Thymus (tissue), 11 donors: ENCODE data around the gene DIPK1C. TPM values are rescaled to one million over a fixed set of nuclear protein-coding genes. Genes with fewer than 3 reads are reported as not detected.

Experiments used
- DNase-seq, 9 donors: peaks; one replicate each; pipeline ENCODE4 v3.0.0-alpha.2; 2013; ENCODE audit warnings: low spot score in 9 of 9, low read depth in 6 of 9, missing footprints in 1 of 9
- H3K27ac ChIP-seq, 2 donors: one replicate each; pipeline ENCODE4 v1.5.1; 2013; ENCODE audit warnings: control low read depth in 1 of 2, low read depth in 1 of 2, low read length in 1 of 2, mild to moderate bottlenecking in 1 of 2, moderate library complexity in 1 of 2
- H3K27me3 ChIP-seq, 2 donors: one replicate each; pipeline ENCODE4 v1.5.1; 2013; ENCODE audit warnings: low read length in 1 of 2; ENCODE audit not compliant: control insufficient read depth in 2 of 2, insufficient read depth in 1 of 2
- H3K36me3 ChIP-seq, 2 donors: one replicate each; pipeline ENCODE4 v1.5.1; 2013; ENCODE audit warnings: low read length in 1 of 2, mild to moderate bottlenecking in 1 of 2, moderate library complexity in 1 of 2; ENCODE audit not compliant: control insufficient read depth in 2 of 2, insufficient read depth in 2 of 2
- H3K4me1 ChIP-seq, 2 donors: one replicate each; pipeline ENCODE4 v1.5.1; 2013; ENCODE audit warnings: low read length in 2 of 2; ENCODE audit not compliant: control insufficient read depth in 2 of 2, insufficient read depth in 2 of 2
- H3K4me3 ChIP-seq, 2 donors: one replicate each; pipeline ENCODE4 v1.5.1; 2013; ENCODE audit warnings: low read length in 2 of 2, control low read depth in 1 of 2, mild to moderate bottlenecking in 1 of 2
- H3K9me3 ChIP-seq, 2 donors: one replicate each; pipeline ENCODE4 v1.5.1; 2013; ENCODE audit warnings: low read length in 1 of 2, mild to moderate bottlenecking in 1 of 2; ENCODE audit not compliant: control insufficient read depth in 2 of 2, insufficient read depth in 1 of 2
- WGBS: extraction: QIAGEN DNeasy Blood & Tissue Kit; methylation state at CpG from one replicate; pipeline ENCODE4 v1.1.7; 2013; 5-methylcytosine and 5-hydroxymethylcytosine counted together
- polyA plus RNA-seq: library from polyadenylated mRNA; stranded (reverse); fragments of 200-250 nt; gene quantifications from one replicate; pipeline ENCODE4 v1.2.3, GENCODE V29; 2013
- total RNA-seq: library from RNA; stranded (reverse); fragments of 120-200 nt; gene quantifications from one replicate; pipeline ENCODE4 v1.2.4, GENCODE V29; 2013
- donor health status: healthy.

The DIPK1C gene
- total and polyA plus RNA-seq, 2 donors = 0.42 to 26.4 TPM

DNA sequence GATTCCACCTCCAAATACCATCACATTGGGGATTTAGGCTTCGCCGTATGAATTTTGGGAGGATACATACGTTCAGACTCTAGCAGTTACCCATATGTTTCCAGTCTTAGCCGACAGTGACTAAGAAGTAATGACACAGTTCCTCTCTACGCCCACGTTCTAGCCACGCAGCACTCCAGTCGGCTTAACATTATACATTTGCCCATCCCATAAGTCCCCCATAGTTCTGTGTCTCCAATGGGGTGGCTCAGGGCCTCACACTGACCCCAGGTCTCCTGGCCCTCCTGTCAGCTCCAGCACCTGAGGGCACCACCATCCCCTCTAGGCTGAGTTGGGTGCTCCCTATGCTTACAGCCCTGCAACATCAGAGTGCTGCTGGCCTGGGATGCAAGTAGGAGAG lies 20.7 kb upstream of the DIPK1C start:
- H3K27me3 ChIP-seq = no peaks in the 10 kb centered on the region
- no peak overlapping the region for H3K27ac ChIP-seq
- H3K36me3 ChIP-seq = no peaks in the 10 kb centered on the region
- H3K4me1 ChIP-seq = no peaks in the 10 kb centered on the region
- no peak overlapping the region for H3K4me3 ChIP-seq
- DNase-seq = no peak
- 93% methylated on average over 8 of the region's 8 CpGs for WGBS
- H3K9me3 ChIP-seq = no peaks in the 10 kb centered on the region

- DNase-seq = peak in 1 of 9 donors; percentile 22
These were observed 19.0 kb upstream of the DIPK1C start for GRCh38 chr18:74476140-74476539.

DNA sequence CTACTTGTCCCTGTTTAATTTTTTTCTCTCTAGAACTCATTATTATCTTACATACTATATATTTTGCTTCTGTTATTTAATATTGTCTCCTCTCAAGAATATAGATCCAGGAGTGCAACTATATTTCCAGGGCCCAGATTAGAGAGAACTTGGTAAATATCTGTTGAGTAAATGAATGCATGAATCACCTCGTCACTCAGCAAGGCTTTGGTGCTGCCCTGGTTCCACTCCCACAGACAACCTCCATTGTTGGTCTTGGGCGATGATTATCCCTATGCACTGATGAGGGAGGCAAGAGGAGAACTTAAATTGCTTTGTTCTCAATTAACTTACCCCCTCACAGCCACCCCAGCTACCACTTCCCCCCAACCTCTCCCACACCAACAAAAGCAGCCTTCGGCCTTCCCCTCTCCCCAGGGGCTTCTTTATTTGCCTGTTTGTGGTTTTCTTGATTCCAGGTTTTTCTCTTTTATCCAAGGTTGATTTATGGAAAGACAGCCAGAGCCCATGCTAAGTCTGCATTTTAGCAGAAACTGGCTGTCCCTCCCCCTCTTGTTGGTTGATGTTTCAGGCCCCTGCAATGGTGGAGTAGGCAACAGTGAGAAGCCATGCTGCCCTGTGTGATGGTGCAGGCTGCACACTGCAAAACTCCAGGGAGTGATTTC lies 17.0 kb upstream of the DIPK1C start:
- Histone ChIP-seq H3K27ac (no peak overlapping the region), H3K36me3 (no peaks in the 10 kb centered on the region), H3K4me3 (no peak overlapping the region), H3K4me1 (no peaks in the 10 kb centered on the region), H3K9me3 (no peaks in the 10 kb centered on the region), H3K27me3 (no peaks in the 10 kb centered on the region)
- 94% methylated on average over 3 of the region's 3 CpGs for WGBS
- DNase-seq = no peak

More at GRCh38 chr18:74476140-74476539, 19.0 kb upstream of the DIPK1C start:
- Histone ChIP-seq H3K4me3 (no peak overlapping the region), H3K36me3 (no peaks in the 10 kb centered on the region), H3K27ac (no peak overlapping the region), H3K27me3 (no peaks in the 10 kb centered on the region), H3K9me3 (no peaks in the 10 kb centered on the region), H3K4me1 (no peaks in the 10 kb centered on the region)
- WGBS = 64% methylated on average over 6 of the region's 6 CpGs

- H3K4me1 ChIP-seq = no peaks in the 10 kb centered on the region
- no peak overlapping the region for H3K27ac ChIP-seq
- H3K36me3 ChIP-seq = no peaks in the 10 kb centered on the region
- no peaks in the 10 kb centered on the region for H3K27me3 ChIP-seq
- H3K9me3 ChIP-seq = no peaks in the 10 kb centered on the region
- no peak overlapping the region for H3K4me3 ChIP-seq
- WGBS = 93% methylated on average over 2 of the region's 2 CpGs
- no peak for DNase-seq
These were observed 15.2 kb upstream of the DIPK1C start for GRCh38 chr18:74472312-74472711.

DNA sequence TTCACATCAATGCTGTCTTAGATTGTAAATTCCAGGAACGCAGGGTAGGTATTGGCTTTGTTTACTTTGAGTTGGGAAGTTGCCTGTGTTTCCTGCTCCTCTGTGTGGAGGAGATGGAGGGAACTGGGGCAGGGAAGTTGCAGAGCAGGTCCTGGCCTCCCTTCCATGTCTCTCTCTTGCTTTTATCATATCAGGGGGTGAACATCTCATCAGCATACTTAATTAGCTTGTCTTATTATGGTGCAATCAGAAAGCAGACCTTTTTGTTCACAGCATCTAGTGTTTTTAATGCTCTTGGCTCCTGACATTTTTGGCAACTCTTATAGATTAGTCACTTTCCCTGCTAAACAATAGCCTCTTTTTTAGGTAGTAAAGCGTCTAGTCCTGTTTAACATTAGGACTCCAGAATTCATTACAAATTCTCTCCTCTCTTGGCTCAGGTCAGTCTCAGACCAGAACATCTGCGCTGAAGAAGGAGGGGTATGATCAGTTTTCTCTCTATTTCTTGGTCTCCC lies 11.5 kb upstream of the DIPK1C start:
- DNase-seq = no peak
- Histone ChIP-seq H3K27me3 (no peaks in the 10 kb centered on the region), H3K9me3 (no peaks in the 10 kb centered on the region), H3K4me1 (no peaks in the 10 kb centered on the region), H3K4me3 (no peak overlapping the region), H3K27ac (no peak overlapping the region), H3K36me3 (no peaks in the 10 kb centered on the region)
- 98% methylated on average over 3 of the region's 3 CpGs for WGBS

DNA sequence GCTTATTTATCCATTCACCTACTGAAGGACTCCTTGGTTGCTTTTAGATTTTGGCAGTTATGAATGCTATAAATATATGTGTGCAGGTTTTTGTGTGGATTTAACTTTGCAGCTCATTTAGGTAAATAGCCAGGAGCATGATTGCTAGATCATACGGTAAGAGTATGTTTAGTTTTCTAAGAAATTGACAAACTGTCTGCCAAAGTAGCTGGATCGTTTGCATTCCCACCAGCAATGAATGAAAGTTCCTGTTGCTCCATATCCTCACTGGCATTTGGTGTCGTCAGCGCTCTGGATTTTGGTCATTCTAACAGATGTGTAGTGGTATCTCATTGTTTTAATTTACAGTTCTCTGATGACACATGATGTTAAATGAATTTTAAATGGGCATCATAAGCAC lies 8.7 kb upstream of the DIPK1C start:
- no peaks in the 10 kb centered on the region for H3K9me3 ChIP-seq
- no peaks in the 10 kb centered on the region for H3K36me3 ChIP-seq
- 96% methylated on average over 4 of the region's 4 CpGs for WGBS
- H3K4me3 ChIP-seq = no peak overlapping the region
- no peaks in the 10 kb centered on the region for H3K4me1 ChIP-seq
- peaks cover 0 to 11% of the 10 kb centered on the region in 2 donors for H3K27me3 ChIP-seq
- no peak for DNase-seq
- H3K27ac ChIP-seq = no peak overlapping the region

DNA sequence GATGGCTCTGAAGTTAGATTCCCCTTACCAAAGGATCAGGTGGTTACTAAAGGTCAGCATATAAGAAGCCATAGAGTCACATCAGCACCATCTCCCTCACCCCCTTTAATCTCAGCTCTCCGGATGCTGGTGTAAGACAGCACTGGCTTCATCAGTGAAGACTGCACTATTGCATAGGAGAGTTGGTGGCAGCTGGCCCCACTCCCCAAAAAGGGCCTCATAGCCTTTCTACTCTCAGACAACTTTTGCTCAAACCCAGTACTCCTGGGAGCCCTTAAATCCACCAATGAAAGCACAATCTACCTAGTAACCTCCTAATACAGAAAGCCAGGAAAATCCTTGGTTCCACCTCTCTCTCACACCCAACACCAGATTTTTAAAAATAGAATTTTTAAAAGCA lies 6.9 kb upstream of the DIPK1C start:
- Histone ChIP-seq H3K9me3 (no peaks in the 10 kb centered on the region), H3K4me3 (no peak overlapping the region), H3K27ac (no peak overlapping the region), H3K36me3 (no peaks in the 10 kb centered on the region), H3K4me1 (no peaks in the 10 kb centered on the region), H3K27me3 (peaks cover 4 to 26% of the 10 kb centered on the region in 2 donors)
- WGBS = 98% methylated on average over 1 of the region's 1 CpG
- no peak for DNase-seq

DNA sequence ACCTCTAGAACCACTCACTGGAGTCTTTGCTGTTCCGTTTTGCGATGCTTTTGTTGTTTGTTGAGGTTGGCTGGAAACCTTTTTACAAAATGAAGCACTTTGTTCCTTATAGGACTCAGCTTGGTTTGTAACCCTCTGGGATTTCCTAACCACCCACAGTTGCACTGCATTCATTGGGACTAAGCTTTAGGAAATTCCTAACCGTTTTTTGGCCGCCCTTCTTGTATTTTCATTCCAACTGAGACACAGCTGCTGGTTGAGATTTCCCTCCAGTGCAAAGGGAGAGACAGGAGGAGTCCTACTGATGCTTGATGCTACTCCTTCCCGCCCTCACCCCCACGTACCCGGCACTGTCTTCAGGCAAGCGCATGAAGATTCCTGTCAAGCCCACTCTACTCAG lies 6.1 kb upstream of the DIPK1C start:
- Histone ChIP-seq H3K4me1 (no peaks in the 10 kb centered on the region), H3K27me3 (peaks cover 4 to 33% of the 10 kb centered on the region in 2 donors), H3K9me3 (no peaks in the 10 kb centered on the region), H3K4me3 (no peak overlapping the region), H3K27ac (no peak overlapping the region), H3K36me3 (no peaks in the 10 kb centered on the region)
- DNase-seq = no peak
- 92% methylated on average over 8 of the region's 8 CpGs for WGBS

GRCh38 chr18:74460825-74461224 lies 3.7 kb upstream of the DIPK1C start:
- no peaks in the 10 kb centered on the region for H3K9me3 ChIP-seq
- H3K36me3 ChIP-seq = no peaks in the 10 kb centered on the region
- DNase-seq = no peak
- 97% methylated on average over 7 of the region's 7 CpGs for WGBS
- peaks cover 0 to 6% of the 10 kb centered on the region in 2 donors for H3K4me1 ChIP-seq
- no peak overlapping the region for H3K4me3 ChIP-seq
- no peak overlapping the region for H3K27ac ChIP-seq
- peaks cover 23 to 55% of the 10 kb centered on the region in 2 donors for H3K27me3 ChIP-seq
